IMR-90 (cell line): ENCODE data around the gene SEC61A1. TPM values are rescaled to one million over a fixed set of nuclear protein-coding genes. Genes with fewer than 3 reads are reported as not detected.

ENCODE experiments used
- ATAC-seq: fragments of 200-7000 bp; cut with Tn5 transposase; 2 replicates; pipeline ENCODE4 v1.9.1; 2020; ENCODE audit warnings: low read depth, mild to moderate bottlenecking, moderate library complexity
- BruUV-seq: library from RNA; stranded (reverse); fragments of 400-500 nt; replicated peaks from 2 replicates; lab custom pipeline; 2021; lab: Mats Ljungman, UMichigan
- CTCF ChIA-PET: fragments of 300-600 bp; formaldehyde crosslinking; extraction: SDS; loops from one replicate; lab custom pipeline; 2021; ENCODE audit warnings: antibody characterized with exemption; lab: Yijun Ruan, JAX
- POLR2A ChIA-PET: fragments of 300-600 bp; sonication (Branson Sonifier 250); formaldehyde crosslinking; loops from one replicate; lab custom pipeline; 2022; ENCODE audit warnings: antibody characterized with exemption; ENCODE audit not compliant: unreplicated experiment; lab: Charles Lee
- DNase-seq: peaks from one replicate; pipeline ENCODE4 v3.0.0; 2013
- H2AFZ ChIP-seq: replicated peaks from 2 replicates; pipeline ENCODE3; 2013; ENCODE audit warnings: low read length, mild to moderate bottlenecking; ENCODE audit not compliant: poor library complexity
- H2AK5ac ChIP-seq: 2 replicates; pipeline ENCODE4 v1.6.1; 2013; ENCODE audit warnings: low read depth, low read length, inconsistent platforms
- H2AK9ac ChIP-seq: replicated peaks from 2 replicates; pipeline ENCODE3; 2013; ENCODE audit warnings: mild to moderate bottlenecking, low read depth, low read length, moderate library complexity; ENCODE audit not compliant: poor library complexity
- H2BK120ac ChIP-seq: 2 replicates; pipeline ENCODE4 v1.6.1; 2013; ENCODE audit warnings: low read depth, low read length, inconsistent platforms
- H2BK15ac ChIP-seq: 3 replicates; pipeline ENCODE4 v1.6.1; 2013; ENCODE audit warnings: low read depth, low read length, inconsistent platforms
- H2BK20ac ChIP-seq: 2 replicates; pipeline ENCODE4 v1.6.1; 2013; ENCODE audit warnings: low read depth, mild to moderate bottlenecking, inconsistent platforms, low read length, moderate library complexity
- H2BK5ac ChIP-seq: 2 replicates; pipeline ENCODE4 v1.6.1; 2013; ENCODE audit warnings: mild to moderate bottlenecking, low read depth, low read length, inconsistent platforms; ENCODE audit not compliant: poor library complexity, severe bottlenecking
- H3K14ac ChIP-seq: replicated peaks from 2 replicates; pipeline ENCODE4 v1.6.1; 2013; ENCODE audit warnings: low read depth, low read length, inconsistent platforms
- H3K18ac ChIP-seq: 2 replicates; pipeline ENCODE4 v1.6.1; 2013; ENCODE audit warnings: low read depth, low read length, control low read depth
- H3K23ac ChIP-seq: 2 replicates; pipeline ENCODE4 v1.6.1; 2013; ENCODE audit warnings: low read depth, low read length, inconsistent platforms
- H3K27ac ChIP-seq: 2 replicates; pipeline ENCODE4 v1.5.1; 2013; ENCODE audit warnings: mild to moderate bottlenecking, control low read depth, low read length; ENCODE audit not compliant: insufficient read depth
- H3K27me3 ChIP-seq: 2 replicates; pipeline ENCODE4 v1.6.1; 2013; ENCODE audit warnings: low read length; ENCODE audit not compliant: control insufficient read depth, insufficient read depth
- H3K36me3 ChIP-seq: 2 replicates; pipeline ENCODE4 v1.6.1; 2013; ENCODE audit warnings: low read length, mixed read lengths; ENCODE audit not compliant: control insufficient read depth, insufficient read depth
- H3K4ac ChIP-seq: 2 replicates; pipeline ENCODE4 v1.6.1; 2013; ENCODE audit warnings: low read depth, low read length, inconsistent platforms
- H3K4me1 ChIP-seq: 2 replicates; pipeline ENCODE4 v1.6.1; 2013; ENCODE audit warnings: low read length, mixed read lengths; ENCODE audit not compliant: control insufficient read depth, insufficient read depth
- H3K4me2 ChIP-seq: 2 replicates; pipeline ENCODE4 v1.6.1; 2013; ENCODE audit warnings: low read depth, mild to moderate bottlenecking, control low read depth, low read length, moderate library complexity
- H3K4me3 ChIP-seq: 2 replicates; pipeline ENCODE4 v1.5.1; 2013; ENCODE audit warnings: low read depth, mild to moderate bottlenecking, control low read depth, low read length, moderate library complexity; ENCODE audit not compliant: insufficient read depth
- H3K56ac ChIP-seq: 2 replicates; pipeline ENCODE4 v1.6.1; 2013; ENCODE audit warnings: low read length, inconsistent platforms; ENCODE audit not compliant: insufficient read depth; ENCODE audit errors: extremely low read depth
- H3K79me1 ChIP-seq, 2 experiments: 2 replicates each; pipeline ENCODE4 v1.6.1; 2013; ENCODE audit warnings: low read length in 2 of 2, inconsistent platforms in 1 of 2, low read depth in 1 of 2
- H3K9ac ChIP-seq: 2 replicates; pipeline ENCODE4 v1.6.1; 2013; ENCODE audit warnings: low read depth, low read length, control low read depth
- H3K9me1 ChIP-seq: 2 replicates; pipeline ENCODE4 v1.6.1; 2013; ENCODE audit warnings: low read length, inconsistent platforms; ENCODE audit not compliant: insufficient read depth
- H3K9me3 ChIP-seq: 2 replicates; pipeline ENCODE4 v1.6.1; 2013; ENCODE audit warnings: low read length; ENCODE audit not compliant: control insufficient read depth, insufficient read depth
- H4K20me1 ChIP-seq: 2 replicates; pipeline ENCODE4 v1.6.1; 2013; ENCODE audit warnings: low read length, inconsistent platforms; ENCODE audit not compliant: insufficient read depth
- H4K5ac ChIP-seq: 2 replicates; pipeline ENCODE4 v1.6.1; 2013; ENCODE audit warnings: mild to moderate bottlenecking, low read depth, low read length, control low read depth
- H4K8ac ChIP-seq, 2 experiments: 2 replicates each; pipeline ENCODE4 v1.6.1; 2013; ENCODE audit warnings: low read depth in 2 of 2, low read length in 2 of 2, control low read depth in 1 of 2, inconsistent platforms in 1 of 2
- H4K91ac ChIP-seq: 2 replicates; pipeline ENCODE4 v1.6.1; 2013; ENCODE audit warnings: low read depth, low read length, inconsistent platforms; ENCODE audit not compliant: insufficient read depth
- CEBPB ChIP-seq: IDR thresholded peaks from 2 replicates; pipeline ENCODE4 v1.6.1; 2012; ENCODE audit warnings: low read depth, low read length, improper control_type of control experiment
- MAFK ChIP-seq: IDR thresholded peaks from 2 replicates; pipeline ENCODE4 v1.6.1; 2012; ENCODE audit warnings: low read depth, low read length, improper control_type of control experiment
- WGBS, 2 experiments: methylation state at CpG; one replicate each; pipeline versions ENCODE4 v1.1.5 to v1.1.7; 2013; ENCODE audit warnings: missing lambda C conversion rate in 2 of 2; ENCODE audit not compliant: insufficient read length in 1 of 2; ENCODE audit errors: extremely low coverage in 2 of 2; 5-methylcytosine and 5-hydroxymethylcytosine counted together
- dilution Hi-C: fragments of 300-500 bp; cut with HindIII; formaldehyde crosslinking; loops from one replicate; pipeline ENCODE4 v1.14.3; 2018; ENCODE audit warnings: low sequenced_read_pairs; ENCODE audit not compliant: unreplicated experiment
- in situ Hi-C: fragments of 300-500 bp; cut with MboI; formaldehyde crosslinking; loops from 3 replicates; pipeline ENCODE4 v1.14.3; 2019; ENCODE audit warnings: low sequenced_read_pairs, inconsistent platforms, mixed read lengths
- intact Hi-C: fragments of 100-400 bp; cut with micrococcal nuclease; formaldehyde crosslinking; loops from 2 replicates; pipeline ENCODE4 v1.10.0; 2022
- polyA plus RNA-seq, 3 experiments: library from polyadenylated mRNA; depleted of rRNA; stranded (reverse); fragments of >200 nt; gene quantifications; 2 replicates each; pipeline ENCODE4 v1.2.3, GENCODE V29; 2012; ENCODE audit warnings: low replicate concordance in 1 of 3
- total RNA-seq: library from RNA; depleted of rRNA; stranded (reverse); fragments of >200 nt; gene quantifications from 2 replicates; pipeline ENCODE4 v1.2.3, GENCODE V29; 2012
- TF ChIP-seq, protein P1 (sequence below): conservative IDR thresholded peaks from 2 replicates; pipeline ENCODE4 v1.5.1; 2012; ENCODE audit warnings: mild to moderate bottlenecking, low read depth, low read length, improper control_type of control experiment

SEC61A1 gene
- total and polyA plus RNA-seq, 2 of the 4 experiments (the other 2 are of a cell fraction), result 377 to 478 TPM

DNA sequence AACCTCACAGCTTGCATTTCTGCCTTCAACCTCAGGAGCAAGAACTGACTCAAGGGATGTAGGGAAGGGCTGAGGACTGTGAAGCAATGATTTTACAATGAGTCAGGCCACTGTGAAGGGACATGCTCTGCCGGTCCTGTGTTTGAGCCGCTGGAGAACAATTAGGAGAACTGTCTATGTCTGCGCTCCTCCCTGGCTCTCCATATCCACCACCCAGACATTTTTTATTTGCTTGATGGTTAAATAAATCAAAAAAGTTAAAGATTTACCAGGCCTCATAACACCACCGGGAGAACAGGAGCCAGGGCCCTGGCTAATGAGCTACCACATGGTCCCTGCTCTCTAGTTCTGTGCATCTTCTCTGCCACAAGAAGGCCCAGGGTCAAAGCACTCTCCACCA lies 29.6 kb downstream of the SEC61A1 start:
- POLR2A ChIA-PET, result no interaction called here
- Histone ChIP-seq H3K27ac (no peak overlapping the region), H3K14ac (0 out of 2 replicates have a peak overlapping the region, but pooled peaks have one; percentile 31), H2AFZ (no peak overlapping the region), H4K5ac (no peak overlapping the region), H2AK5ac (peak overlapping the region; percentile 76; the same call in 1 of the 2 replicates), H4K20me1 (peaks cover 22% of the 10 kb centered on the region), H3K79me1 (peaks cover 0 to 51% of the 10 kb centered on the region in 2 experiments; a peak in 2 of 4 replicates), H3K18ac (no peak overlapping the region), H2AK9ac (no peak overlapping the region), H3K23ac (0 out of 2 replicates have a peak overlapping the region, but pooled peaks have one; percentile 42), H3K27me3 (no peaks in the 10 kb centered on the region), H3K4me2 (no peak overlapping the region), H3K9me1 (peaks cover 35% of the 10 kb centered on the region), H4K8ac (no peak overlapping the region), H3K4me3 (no peak overlapping the region), H3K4ac (peak overlapping the region; percentile 66), H3K4me1 (peaks cover 32% of the 10 kb centered on the region), H3K9ac (no peak overlapping the region), H3K9me3 (no peaks in the 10 kb centered on the region), H2BK5ac (no peak overlapping the region), H2BK15ac (0 out of 3 replicates have a peak overlapping the region, but pooled peaks have one; percentile 72), H3K36me3 (peaks cover 8% of the 10 kb centered on the region), H4K91ac (peak overlapping the region; percentile 31), H2BK120ac (peak overlapping the region; percentile 44; the same call in 1 of the 2 replicates), H3K56ac (no peak overlapping the region), H2BK20ac (peak overlapping the region; percentile 57)
- intact Hi-C loops, result no loop called here
- no CpG with 5 or more reads among the region's 4 CpGs for WGBS, 2 experiments
- CTCF ChIA-PET, result interaction anchor here (1.8 kb wide), 1 partner anchor 14 kb away, joined by 6 read pairs; no protein-coding TSS in a partner anchor
- DNase-seq, result peak; percentile 78
- TF ChIP-seq, protein P1, sequence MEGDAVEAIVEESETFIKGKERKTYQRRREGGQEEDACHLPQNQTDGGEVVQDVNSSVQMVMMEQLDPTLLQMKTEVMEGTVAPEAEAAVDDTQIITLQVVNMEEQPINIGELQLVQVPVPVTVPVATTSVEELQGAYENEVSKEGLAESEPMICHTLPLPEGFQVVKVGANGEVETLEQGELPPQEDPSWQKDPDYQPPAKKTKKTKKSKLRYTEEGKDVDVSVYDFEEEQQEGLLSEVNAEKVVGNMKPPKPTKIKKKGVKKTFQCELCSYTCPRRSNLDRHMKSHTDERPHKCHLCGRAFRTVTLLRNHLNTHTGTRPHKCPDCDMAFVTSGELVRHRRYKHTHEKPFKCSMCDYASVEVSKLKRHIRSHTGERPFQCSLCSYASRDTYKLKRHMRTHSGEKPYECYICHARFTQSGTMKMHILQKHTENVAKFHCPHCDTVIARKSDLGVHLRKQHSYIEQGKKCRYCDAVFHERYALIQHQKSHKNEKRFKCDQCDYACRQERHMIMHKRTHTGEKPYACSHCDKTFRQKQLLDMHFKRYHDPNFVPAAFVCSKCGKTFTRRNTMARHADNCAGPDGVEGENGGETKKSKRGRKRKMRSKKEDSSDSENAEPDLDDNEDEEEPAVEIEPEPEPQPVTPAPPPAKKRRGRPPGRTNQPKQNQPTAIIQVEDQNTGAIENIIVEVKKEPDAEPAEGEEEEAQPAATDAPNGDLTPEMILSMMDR, result no peak
- TF ChIP-seq CEBPB (peak; percentile 96), MAFK (peak; percentile 29; the same call in 1 of the 2 replicates)
- dilution Hi-C loops, result no loop called here
- peak; percentile 19 for ATAC-seq
- in situ Hi-C loops, result no loop called here
- BruUV-seq, result no TSS peak
